Activated T-cell treated with anti-CD3 and anti-CD28 coated beads for 24 hours (primary cell): ENCODE results near the gene METAP1.
"Not testable (repeated sequence)": the region's sequence is repeated elsewhere in the genome, so short reads cannot be mapped to it uniquely, and the experiment has no call there.

Experiments
- DNase-seq: peaks from one replicate; pipeline ENCODE4 v3.0.0-alpha.2; 2020; ENCODE audit warnings: low read depth

The METAP1 gene

DNA sequence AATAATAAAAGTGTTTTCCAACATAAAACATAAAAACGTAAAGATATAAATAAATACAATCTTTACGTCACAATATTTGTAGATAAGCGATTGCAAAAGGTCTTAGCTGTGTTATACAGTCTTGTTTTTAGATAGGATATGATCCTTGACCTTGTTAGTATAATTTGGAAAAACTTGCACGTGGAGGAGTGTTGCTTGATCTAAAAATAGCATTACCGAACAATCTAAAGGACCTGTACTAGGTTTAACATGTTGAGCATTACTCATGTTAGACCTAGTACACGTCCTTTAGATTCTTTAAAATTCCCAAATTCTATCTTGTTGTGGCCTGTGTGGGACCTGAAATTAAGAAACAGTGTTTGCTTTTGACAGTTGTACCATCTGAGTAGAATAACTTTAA is 1.6 kb downstream of the METAP1 start:
- no peak for DNase-seq

DNA sequence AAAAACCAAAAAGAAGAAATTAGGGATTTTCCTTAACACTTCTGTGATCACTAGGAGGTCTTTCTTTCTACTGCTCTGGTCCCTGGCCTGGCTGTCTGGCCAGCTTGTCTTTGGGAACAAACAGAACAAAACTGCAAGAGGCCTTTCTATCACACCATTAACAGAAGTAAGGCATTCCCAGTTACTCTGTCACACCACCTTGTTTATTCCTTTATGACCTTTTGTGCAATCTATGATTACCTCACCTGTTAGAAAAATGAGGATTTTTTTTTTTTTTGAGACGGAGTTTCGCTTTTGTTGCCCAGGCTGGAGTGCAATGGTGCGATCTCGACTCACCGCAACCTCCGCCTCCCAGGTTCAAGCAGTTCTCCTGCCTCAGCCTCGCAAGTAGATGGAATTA is 3.0 kb downstream of the METAP1 start:
- no peak for DNase-seq

DNA sequence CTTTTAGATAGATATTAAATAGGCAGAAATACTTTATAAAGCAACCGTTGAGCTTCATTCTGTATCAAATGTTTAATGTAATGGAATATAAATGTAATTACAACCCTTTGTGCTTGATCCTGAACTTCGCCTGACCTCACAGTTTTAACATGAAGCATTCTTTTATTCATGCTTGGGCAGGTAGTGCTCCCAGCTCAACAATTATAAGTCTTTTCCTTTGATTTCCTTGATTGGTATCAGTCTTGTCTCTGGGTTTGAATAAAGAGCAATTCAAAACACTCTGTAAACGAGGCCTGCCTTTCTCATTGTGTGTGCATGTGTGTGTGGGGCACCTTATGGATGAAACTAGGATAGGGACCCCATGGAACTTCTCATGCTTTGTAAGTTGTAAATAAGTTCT is 6.8 kb downstream of the METAP1 start:
- DNase-seq, result no peak

DNA sequence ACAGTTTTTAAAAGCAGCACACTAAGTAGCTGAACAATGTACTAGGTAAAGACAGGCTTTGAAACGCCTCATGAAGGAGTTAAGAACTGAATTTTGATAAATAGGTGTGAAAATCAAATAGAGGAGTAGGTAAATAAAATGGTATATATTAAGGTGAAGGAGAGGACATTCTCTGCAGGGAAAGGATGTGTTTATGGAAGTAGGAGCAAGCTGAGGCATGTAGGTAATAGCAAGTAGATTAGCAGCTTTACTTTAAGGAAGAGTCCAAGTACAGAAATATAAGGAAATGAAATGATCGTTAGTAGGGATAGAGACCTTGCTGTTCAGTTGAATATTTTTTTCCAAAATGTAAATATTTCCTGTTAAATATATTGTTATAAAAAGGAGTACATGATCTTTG is 12.5 kb downstream of the METAP1 start:
- no peak for DNase-seq

DNA sequence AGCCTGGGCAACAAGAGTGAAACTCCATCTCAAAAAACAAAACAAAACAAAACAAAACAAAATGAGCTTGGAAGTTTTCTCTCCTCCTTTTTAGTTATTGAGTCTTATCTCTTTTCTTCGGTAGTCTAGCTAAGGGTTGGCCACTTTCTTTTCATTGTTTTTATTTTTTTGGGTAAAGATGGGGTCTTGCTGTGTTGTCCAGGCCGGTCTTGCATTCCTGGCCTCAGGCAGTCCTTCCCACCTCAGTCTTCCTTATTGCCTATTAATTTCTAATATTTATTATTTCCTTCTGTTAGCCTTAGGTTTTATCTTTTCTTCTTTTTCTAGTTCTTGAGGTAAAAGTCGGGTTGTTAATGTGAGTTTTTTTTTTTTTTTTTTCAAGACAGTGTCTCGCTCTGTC is 16.4 kb downstream of the METAP1 start:
- DNase-seq, result no peak

DNA sequence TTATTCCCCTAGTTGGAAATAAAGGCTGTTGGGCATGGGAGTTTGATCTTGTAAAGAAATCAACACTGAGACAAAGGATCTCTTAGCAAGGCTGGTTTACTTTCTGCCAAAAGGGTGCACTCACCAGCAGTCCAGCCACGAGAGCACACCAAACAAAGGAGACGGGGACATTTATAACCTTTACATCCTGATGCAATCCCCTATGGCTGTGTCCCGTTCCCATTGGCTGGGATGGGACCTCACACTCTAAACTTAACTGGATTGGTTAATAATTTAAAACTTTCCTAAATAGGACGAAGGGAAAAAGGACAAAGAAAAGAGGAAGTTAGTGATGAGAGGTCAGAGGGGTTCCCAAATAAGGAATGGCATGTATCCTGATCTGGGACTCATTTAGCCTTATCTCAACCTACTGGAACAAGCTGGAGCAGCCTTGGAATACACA is 17.9 kb downstream of the METAP1 start:
- DNase-seq, result no peak

DNA sequence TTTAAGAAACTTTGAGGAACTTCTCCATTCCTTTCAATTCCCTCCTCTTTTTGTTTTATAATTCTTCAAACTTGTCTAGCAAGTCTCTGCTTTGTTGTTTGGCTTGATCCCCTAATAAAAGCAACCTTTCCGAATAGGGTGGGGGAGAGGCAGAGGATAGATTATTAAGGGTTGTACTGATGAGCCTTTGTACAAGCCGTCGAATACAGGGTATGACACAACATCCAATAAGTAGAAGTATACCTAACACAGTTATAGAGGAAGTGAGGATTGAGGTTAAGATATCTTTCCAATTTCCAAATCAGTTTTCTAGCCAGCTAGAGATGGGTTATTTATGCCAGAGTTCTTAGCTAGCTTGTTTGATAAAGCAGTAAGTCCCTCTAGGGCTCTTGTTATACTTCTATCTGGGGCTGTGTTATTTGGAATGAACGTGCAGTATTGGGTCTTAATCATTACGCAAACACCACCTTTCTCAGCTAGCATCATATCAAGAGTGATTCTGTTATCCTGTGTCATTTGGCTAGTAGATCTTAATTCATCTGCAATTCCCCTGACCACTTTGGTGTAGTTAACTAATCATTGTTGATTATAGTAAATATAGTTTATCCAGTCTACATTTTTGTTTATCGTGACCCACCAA is 18.5 kb downstream of the METAP1 start:
- DNase-seq, result no peak

DNA sequence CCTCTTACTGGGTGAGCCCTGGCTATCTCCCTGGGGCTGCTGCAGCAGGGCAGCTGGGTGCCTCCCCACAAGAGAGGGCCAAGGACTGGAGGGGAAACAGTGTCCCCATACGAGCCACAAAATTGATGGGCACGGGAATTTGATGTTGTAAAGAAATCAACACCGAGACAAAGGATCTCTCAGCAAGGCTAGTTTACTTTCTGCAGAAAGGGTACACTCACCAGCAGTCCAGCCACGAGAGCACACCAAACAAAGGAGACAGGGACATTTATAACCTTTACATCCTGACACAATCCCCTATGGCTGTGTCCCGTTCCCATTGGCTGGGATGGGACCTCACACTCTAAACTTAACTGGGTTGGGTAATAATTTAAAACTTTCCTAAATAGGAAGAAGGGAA is 25.9 kb downstream of the METAP1 start:
- DNase-seq, result no peak

DNA sequence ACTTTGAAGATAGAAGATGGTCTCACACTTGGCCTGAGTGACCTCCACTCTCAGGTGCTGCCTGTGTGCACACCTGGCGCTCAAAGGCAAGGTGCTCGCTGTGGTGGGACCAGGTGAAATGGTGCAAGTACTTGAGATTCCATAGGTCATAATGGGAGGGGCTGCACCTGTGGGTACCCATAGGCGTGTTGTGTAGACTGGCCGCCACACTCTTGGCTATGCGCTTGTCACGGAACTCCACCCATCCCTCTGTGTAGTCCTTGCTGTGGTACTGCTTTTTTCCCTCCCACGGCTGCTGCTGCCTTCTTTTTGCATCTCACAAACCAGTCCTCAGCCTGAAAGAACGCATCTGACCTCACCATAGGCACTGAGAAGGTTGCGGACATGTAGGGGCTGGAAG is 27.0 kb downstream of the METAP1 start:
- DNase-seq, result no peak

DNA sequence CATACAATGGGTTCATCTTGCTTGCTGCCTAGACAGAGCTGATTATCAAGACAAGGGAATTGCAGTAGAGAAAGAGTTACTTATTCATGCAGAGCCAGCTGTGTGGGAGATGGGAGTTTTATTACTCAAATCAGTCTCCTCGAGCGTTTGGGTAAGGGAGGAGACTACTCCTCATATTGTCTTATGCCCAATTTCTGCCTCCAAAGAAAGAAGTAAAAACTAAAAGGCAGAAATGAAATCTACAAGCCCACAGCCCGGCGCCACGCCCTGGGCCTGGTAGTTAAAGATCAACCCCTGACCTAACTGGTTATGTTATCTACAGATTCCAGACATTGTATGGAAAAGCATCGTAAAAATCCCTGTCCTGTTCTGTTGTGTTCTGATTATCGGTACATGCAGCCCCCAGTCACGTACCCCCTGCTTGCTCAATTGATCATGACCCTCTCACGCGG is 28.3 kb downstream of the METAP1 start:
- DNase-seq, result not testable (repeated sequence)

DNA sequence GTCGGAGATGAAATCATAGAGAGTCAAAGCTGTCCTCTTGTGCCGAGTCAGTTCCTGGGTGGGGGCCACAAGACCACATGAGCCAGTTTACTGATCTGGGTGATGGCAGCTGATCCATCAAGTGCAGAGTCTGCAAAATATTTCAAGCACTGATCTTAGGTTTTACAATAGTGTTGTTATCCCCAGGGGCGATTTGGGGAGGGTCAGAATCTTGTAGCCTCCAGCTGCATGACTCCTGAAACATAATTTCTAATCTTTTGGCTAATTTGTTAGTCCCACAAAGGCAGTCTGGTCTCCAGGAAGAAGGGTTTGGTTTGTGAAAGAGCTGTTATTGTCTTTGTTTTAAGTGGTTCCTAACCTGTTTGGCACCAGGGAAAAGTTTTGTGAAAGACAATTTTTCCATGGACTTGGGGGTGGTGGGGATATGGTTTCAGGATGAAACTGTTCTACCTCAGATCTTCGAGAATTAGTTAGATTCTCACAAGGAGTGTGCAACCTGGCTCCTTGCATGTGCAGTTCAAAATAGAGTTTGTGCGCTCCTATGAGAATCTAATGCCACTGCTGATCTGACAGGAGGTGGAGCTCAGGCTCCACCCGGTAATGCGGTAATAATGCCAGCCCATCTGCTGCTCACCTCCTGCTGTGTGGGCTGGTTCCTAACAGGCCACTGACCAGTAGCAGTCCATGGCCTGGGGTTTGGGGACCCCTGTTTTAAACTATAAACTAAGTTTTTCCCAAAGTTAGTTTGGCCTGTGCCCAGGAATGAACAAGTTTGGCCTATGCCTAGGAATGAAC is 29.2 kb downstream of the METAP1 start:
- no peak for DNase-seq

DNA sequence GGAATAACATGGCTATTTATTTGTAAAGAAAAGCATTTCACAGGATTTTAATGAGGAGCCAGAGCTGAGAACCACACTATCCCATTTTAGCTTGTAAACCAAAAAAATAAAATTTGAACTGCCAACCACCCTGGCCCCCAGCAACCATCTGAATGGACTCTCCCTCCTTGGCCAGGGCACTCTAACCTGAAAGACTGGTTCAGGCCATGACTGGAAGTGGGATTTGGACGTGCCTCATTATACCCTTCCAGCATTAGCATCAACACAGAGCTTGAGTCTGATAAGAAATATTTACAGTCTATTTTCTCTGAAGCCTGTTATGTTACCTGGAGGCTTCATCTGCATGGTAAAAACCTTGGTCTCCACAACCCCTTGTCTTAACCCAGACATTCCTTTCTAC is 30.0 kb downstream of the METAP1 start:
- DNase-seq, result no peak

DNA sequence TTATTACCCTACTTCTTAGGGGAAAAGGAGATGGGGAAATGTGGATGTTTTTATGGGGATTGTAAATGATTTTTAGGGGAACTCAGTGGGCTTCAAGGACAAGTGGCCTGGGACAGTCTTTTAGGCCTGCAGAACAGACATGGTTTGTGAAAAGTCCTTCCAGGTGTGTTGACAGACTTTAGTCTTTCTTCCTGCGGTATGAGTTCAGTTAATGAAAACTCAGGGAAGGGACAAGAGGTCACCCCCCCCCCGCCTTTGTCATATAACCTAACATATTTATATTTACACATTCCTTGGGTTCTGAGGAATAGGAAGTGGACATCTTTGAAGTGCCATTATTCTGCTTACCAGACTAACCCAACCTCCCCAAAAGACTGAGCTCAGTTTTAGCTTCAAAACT is 31.8 kb downstream of the METAP1 start:
- DNase-seq, result no peak

DNA sequence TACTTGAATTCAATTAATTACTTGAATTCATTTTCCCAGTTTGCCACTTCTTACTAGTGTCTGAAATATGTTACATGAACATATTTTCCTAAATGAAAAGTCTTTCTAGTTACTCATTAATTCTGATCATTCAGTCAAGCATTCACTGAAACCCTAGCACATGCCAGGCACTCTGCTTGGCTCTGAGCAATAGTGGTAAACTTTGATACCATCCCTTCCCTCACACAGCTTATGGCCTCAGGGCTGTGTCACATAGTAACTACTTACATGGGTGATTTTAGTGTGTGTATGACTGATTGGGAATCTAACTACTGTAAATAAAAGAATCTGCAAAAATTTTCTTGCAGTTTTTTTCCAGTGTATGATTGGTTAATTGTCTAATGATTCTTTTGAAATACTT is 32.7 kb downstream of the METAP1 start:
- DNase-seq, result no peak

DNA sequence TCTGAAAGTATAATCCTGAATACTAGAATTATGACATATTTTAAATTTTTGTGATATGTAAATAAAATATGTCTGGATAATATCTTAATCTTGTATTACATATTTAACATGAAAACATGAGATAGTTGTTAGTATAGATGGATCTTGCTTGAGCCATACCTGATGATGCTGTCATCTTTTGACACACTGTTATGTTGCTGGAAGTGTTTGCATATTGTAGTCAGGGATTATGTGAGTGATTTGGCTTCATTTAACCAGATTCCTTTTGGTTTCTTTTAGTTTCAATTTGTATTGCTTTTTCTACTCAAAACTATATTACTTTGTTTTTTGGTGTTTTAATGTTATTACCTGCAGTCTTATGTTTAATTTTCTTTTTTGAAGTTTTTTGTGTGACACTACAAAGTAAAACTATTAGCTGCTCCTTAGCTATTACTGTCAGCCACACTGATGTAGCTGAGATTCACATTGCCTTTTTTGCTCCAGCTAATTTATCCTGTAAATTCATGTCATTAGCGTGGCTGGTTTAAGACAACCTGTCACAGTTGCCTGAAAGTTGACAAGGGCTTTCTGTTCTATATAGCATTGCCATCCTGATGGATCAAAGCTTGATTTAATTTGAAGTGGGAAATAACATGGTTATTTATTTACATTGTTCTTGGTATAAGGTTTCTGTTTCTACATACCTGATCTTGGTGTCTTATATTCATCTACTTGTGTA is 33.7 kb downstream of the METAP1 start:
- DNase-seq, result no peak

DNA sequence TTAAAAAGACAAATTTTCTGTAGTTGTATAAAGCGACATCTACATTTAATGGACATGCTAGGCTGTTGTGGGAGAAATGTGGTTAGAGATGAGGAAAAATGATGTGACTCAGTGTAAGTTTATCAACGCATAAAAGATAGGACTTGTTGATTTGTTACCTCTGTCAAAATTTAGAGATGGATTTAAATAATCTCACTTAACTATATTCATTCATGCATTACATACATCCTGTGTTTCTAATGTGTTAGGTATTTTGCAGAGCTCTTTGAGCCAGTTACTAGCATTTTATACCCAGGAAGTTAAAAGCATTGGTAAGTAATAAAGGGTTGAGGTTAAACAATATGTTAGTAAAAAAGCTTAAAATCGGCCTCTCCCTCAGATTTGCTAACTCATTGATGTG is 34.3 kb downstream of the METAP1 start:
- DNase-seq, result no peak

DNA sequence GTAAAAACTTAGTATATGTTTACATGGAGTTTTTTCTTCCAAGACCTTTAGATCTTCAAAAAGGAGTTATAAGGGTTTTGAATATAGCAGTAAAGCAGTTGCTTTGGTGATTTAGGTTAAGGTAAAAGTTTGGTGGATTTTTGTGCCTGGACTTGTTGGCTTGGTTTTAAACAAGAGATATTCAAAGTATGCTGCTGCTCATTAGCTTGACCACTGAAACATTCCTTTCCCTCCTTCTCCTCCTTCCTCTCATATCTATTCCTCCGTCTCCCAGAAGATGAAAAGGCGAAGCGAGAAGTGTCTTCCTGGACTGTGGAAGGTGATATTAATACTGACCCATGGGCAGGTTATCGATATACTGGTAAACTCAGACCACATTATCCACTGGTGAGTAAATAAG is 38.4 kb downstream of the METAP1 start:
- DNase-seq, result no peak

DNA sequence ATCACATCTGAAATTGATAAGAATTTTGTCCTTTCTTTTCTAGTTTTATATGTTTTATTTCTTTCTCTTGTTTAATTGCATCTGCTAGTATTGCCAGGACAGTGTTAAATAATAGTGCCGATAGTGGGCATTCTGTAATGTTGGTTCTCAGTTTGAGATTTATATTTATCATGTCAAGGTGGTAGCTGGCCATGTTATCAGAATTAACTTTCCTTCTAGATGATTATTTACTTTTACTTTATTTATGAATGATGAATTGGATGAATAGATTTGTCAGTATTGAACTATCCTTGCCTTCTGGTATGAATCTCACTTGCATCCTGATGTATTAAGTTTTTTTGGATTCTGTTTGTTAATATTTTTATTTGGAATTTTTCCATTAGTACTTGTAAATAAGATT is 42.7 kb downstream of the METAP1 start:
- DNase-seq, result no peak

DNA sequence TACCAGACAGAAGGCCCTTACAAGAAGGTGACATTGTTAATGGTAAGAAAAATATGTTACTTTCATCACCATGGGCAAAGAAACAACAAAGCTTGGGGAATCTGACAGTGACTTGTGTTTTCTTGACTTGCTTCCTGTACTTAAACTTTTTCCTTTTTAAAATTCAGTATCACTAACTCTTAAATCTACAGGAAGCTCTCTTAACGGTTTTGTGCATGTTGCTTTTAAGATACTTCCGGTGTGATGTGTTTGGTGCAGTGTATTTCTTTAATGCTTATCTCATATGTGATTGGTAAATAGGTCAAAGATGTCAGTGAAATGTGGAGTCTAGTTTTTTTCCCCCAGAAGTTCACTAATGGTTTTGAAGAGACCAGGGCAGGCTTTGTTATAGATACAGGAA is 47.8 kb downstream of the METAP1 start:
- DNase-seq, result no peak

DNA sequence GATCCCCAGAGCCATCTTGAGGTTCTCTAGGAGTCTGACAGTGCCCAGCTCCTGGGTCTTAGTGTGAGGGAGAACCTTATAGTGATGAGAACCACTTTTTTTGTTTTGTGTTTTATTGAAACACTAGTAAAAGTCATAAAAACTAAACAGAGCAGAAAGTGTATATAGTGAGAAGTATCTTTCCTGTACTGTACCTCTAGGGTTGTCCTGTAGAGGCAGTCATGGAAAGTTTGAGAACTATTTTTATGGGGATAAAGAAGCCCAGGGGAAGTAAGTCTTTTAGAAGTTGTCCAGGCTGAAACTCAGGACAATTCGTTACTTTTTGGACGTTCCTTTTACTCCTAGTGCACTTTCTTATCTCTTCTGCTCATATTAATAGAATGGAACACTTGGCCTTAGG is 52.2 kb downstream of the METAP1 start:
- DNase-seq, result no peak

DNA sequence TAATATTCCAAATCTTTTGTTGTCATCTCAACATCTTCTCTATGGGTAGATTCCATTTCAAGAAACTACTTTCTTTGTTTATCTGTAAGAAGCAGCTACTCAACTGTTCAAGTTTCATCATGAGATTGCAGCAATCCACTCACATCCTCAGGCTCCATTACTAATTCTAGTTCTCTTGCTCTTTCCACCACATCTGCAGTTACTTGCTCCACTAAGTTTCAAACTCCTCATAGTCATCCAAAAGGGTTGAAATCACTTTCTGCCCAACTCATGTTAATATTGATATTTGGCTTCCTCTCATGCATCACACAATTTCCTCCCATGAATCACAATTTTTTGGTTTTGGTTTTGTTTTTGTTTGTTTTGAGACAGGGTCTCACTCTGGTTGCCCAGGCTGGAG is 57.4 kb downstream of the METAP1 start:
- no peak for DNase-seq

DNA sequence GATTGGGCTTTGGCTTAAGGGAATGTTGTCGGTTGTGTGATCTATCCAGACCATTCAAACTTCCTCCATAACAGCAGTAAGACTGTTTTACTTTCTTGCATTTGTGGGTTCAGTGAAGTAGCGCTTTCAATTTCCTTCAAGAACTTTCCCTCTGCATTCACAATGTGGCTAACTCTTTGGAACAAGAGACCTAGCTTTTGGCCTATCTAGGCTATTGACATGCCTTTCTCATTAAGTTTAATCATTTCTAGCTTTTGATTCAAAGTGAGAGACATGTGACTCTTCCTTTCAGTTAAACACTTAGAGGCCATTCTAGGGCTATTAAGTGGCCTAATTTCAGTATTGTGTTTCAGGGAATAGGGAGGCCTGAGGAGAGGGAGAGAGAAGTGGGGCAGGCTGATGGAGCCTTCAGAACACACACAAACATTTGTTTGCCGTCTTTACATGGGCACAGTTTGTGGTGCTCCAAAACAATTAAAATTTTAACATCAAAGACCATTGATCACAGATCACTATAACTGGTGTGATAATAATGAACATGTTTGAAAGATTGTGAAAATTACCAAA is 59.0 kb downstream of the METAP1 start:
- no peak for DNase-seq

DNA sequence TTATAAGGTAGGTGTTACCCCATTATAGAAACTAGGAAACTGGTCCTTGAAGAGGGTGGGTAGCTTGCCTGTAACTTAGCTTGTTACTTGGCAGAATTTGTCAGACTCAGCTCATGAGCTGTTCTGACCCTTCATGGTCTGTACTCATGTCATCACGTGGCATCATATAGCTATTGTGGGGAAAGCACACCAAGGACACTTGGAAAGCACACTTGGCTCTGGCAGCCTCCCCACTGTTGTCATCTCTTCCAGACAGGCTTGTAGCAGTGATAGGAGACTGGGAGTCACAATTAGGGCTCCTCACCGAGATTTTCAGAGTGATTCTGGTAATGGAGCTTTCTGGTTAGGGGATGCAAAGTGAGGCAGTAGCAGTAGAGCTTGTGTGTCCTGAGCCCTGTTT is 62.7 kb downstream of the METAP1 start:
- DNase-seq, result no peak
